Dedifferentiated amniotic fluid mesenchymal stem cell (primary cell): ENCODE data around the gene ZCCHC8.
"Not testable (repeated sequence)": the region's sequence is repeated elsewhere in the genome, so short reads cannot be mapped to it uniquely, and the experiment has no call there.

Experiments used
- DNase-seq: peaks from one replicate; pipeline ENCODE4 v3.0.0-alpha.2; 2016; ENCODE audit errors: extremely low spot score

ZCCHC8 gene

DNA sequence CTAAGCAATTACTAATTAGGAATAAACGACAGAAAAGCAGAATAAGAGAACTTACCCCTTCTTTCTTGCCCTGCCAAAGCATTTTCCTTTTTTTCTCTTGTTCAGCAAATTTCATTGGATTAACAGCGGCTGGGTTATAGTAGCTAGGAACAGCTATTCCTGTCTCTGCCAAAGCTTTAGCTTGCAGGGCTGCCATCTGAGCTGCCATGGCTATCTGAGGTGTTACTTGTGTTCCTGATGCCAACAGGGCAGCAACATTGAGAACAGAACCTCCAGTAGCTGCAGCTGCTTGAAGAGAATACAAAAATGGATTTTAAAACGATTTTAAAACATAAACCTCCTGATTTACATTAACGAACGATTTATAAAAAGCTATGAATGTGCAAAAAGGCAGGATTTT is 7.4 kb upstream of the ZCCHC8 start:
- DNase-seq, result no peak

DNA sequence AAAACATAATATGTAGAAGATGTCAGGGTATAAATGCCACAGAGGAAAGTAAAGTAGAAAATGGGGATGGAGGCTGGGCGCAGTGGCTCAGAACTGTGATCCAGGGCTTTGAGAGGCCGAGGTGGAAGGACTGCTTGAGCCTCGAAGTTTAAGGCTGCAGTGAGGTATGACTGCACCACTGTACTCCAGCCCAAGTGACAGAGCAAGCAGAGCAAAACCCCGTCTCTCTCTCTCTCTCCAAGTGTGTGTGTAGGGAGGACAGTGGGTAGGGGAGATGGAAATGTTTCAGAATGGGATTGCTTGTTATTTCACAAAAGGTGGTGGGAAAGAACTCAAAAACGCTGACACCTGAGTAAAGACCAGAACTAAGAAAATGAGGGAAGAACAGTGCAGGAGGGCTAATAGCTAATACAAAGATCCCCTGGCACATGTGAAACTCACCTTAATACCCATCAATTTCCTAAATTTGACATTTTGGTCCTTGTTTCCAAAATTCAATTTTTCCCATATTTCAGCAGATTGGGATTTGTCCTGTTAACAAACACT is 5.7 kb upstream of the ZCCHC8 start:
- no peak for DNase-seq

DNA sequence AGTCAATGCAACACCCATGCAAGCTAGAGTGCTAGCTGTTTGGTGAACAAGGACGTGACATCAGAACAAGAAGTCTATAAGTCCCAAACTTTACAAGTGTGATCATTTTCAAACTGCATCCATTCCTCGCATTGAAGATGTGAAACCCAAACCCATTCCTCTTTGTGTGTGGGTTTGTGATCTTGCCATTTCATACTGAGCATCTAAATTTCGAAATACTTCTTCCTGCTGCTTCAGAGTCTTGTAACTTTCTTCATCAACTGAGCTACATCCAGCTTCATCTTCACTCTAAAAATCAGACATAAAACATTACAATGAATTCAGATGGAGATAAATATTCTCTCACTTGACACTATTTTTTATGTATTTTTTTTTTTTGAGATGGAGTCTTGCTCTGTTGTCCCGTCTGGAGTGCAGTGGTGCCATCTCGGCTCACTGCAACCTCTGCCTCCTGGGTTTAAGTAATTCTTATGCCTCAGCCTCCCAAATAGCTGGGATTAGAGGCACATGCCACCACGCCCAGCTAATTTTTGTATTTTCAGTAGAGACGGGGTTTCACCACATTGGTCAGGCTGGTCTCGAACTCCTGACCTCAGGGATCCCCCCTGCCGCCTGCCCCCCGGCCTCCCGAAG is 4.8 kb upstream of the ZCCHC8 start:
- DNase-seq, result no peak

DNA sequence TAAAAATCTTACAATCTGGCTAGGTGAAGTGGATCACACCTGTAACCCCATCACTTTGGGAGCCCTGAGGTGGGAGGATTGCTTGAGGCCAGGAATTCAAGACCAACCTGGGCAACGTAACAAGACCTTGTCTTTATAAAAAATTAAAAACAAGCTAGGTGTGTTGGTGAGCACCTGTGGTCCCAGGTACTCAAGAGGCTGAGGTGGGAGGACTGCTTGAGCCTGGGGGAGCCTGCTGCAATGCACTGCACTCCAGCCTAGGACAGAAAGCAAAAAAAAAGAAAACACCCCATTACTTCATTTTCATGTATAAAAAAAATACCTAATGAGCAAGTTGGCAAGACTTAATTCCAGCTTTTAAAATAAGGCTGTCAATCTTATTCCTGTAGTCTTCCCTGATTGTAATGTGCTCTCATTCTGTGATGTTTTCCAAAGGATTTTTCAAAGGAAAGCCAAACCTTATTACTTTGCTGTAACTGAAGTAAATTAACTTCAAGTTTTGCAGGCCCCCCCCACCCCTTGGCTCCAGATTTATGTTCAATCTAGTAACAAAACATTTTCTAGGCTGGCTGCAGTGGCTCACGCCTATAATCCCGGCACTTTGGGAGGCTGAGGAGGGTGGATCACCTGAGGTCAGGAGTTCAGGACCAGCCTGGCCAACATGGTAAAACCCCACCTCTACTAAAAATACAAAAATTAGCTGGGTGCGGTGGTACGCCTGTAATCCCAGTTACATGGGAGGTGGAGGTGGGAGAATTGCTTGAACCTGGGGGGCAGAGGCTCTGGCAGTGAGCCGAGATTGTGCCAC is 3.3 kb upstream of the ZCCHC8 start:
- no peak for DNase-seq

DNA sequence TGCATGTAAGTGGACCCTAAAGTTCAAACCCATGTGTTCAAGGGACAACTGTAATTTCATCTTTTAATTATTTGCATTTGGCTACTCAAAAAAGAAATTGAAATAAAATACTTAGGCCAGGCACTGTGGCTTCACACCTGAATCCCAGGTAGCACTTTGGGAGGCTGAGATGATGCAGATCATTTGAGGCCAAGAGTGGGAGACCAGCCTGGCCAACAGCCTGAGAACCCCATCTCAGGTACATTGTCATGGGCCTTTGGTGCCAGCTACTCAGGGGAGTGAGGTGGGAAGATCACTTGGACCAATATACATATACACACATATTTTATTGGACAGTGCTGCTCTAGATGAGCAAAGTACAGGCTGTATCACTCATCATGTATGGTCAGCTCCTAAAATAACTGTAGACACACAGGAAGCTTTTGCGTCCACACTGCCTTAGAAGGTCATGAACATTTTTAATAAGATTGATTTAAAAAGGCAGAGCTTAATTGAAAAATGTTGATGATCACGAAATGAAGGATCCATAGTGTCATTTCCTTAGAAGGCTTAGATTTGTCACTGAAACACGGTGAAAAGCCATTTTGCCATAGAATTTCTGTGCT is 2.5 kb upstream of the ZCCHC8 start:
- DNase-seq, result no peak

DNA sequence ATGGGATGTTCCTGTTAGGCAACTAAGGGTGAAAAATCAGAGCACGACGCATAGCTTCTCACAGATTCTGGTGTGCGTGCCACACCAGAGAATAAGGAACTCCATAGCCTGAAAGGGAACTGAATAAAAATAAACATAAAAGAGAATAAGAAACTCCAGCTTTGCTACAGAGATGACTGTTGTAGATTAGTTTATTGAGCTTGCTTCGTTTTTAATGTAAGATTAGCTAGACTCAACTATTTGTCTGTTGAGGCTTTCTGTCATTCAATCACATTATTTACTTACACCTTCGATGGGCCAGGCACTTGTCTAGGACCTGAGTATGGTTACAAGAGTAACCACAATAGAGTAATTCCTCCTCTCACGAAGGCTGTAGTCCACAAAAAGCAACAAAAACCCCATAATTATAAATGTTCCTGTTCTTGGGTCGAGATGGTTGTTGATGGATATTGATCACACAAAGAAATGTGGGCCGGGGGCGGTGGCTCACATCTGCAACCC is 807 bp upstream of the ZCCHC8 start:
- no peak for DNase-seq

DNA sequence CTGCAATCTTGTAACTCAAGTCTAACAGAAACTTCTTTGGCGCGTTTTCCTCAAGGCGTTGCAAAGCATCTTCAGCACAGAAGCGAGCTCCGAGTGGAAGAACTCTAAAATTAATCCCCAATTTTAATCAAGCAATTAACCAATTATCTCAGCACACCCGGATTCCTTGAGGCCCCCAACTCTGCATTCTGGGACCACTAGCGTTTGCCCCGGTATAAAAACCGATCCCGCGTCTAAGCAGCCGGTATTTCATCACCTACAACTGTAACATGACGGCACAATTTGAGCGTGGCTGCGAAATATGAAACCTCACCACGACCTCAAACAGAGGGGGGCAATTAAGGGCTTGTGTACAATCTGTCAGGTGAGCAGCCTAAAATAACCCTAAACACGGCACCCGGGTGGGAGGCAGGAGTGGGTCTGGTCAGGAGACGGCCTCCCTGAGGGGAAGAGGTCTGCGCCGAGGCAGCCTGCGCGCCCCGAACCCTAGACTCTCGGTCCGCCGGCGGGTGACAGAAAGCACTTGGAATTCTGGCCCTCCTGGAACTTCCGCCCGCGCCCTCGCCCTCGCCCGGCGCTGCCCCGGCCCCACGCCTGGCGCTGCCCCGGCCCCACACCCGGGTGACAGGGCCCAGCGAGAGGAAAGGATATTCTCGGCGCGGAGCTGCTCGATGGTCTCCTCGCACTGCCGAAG is 594 bp downstream of the ZCCHC8 start:
- DNase-seq, result peak; percentile 55

DNA sequence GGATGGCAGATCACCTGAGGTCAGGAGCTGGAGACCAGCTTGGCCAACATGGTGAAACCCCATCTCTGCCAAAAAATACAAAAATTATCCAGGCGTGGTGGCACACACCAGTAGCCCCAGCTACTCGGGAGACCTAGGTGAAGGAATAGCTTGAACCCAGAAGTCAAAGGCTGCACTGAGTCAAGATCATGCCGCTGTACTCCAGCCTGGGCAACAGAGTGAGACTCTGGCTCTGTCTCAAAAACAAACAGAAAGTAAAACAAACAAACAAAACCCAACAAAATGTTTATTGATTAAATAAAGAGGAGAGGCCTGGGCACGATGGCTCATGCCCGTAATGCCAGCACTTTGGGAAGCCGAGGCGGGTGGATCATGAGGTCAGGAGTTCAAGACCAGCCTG is 5.5 kb downstream of the ZCCHC8 start:
- no peak for DNase-seq

DNA sequence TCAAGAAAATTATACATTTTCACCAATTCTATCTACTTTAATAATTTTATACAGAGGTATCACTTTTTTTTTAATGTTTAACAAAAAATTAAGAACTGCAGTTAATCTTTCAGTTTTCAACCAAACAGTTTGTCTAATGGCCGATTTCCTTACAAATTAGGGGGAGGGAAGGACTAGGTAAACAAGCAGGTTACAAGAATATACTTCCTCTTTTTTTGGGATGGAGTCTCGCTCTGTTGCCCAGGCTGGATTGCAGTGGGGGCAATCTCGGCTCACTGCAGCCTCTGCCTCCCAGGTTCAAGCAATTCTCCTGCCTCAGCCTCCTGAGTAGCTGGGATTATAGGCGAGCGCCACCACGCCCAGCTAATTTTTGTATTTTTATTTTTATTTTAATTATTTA is 7.5 kb downstream of the ZCCHC8 start:
- not testable (repeated sequence) for DNase-seq

DNA sequence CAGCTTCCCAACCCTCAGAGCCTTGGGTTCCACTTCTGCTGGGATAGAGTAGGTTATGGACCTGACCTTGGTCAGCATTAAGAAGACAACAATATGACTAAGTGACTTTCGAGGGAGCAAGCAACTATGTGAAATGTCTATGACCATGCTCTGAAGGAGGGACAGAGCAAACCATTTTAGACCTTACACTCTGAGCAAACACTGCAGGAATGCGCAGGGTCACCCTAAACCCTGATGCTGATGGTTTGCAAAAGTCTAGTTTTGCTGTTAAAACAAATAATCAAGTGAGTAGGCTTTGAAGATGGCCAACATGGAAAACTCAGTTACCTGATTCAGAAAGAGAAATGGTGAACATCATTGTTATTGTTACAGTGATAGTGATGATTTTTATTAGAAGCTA is 8.7 kb downstream of the ZCCHC8 start:
- DNase-seq, result no peak

DNA sequence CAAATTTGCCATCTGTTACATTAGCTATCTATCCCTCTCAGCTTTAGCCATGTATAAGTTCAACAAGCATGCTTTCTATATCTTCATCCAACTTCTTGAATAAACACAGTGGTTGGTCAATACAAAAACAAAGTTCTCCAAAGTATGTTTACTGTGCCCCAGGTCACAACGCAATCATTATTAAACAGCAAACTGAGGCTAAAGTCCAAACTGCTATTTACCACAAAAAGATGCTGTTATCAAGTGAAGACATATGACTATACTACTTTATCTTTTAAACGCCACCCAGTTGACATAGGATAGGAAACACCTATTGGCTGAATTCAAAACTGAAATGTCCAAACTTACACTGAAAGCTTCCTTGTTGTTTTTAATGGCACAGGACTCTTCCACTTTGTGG is 11.7 kb downstream of the ZCCHC8 start:
- DNase-seq, result no peak

DNA sequence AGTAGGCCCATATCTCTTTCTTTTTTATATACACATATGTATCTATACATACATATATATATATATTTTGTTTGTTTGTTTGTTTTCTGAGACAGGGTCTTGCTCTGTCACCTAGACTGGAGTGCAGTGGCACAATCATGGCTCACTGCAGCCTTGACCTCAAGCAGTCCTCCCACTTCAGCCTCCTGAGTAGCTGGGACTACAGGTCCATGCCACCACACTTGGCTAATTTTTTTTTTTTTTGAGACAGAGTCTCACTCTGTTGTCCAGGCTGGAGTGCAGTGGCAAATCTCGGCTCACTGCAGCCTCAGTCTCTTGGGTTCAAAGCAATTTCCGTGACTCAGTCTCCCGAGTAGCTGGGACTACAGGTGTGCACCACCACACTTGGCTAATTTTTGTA is 12.9 kb downstream of the ZCCHC8 start:
- DNase-seq, result not testable (repeated sequence)

DNA sequence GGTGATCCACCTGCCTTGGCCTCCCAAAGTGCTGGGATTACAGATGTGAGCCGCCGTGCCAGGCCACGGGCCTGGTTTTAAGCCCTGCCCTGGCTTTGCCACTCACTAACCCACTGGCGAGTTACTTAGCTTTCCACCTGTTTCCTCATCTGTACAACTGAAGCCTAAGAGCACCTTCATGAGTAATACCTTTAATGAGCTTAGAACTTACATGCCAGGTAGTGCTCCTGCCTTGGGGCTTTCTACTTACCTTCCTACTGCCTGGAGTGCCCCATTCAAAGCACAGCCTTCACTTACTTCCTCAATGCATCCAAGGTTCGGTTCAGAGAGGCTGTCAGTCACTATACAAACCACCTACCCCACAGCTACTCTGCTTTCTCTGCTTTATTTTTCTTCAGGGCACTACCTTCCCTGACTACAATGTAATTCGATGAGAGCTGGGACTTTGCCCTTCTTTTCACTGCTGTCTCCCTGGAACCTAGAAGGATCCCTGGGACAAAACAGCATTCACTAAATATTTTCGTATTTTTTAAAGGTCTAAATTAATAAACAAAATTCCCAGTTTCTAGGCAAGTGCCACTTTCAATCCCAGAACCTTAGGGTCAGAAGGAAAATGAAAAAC is 13.8 kb downstream of the ZCCHC8 start:
- no peak for DNase-seq

DNA sequence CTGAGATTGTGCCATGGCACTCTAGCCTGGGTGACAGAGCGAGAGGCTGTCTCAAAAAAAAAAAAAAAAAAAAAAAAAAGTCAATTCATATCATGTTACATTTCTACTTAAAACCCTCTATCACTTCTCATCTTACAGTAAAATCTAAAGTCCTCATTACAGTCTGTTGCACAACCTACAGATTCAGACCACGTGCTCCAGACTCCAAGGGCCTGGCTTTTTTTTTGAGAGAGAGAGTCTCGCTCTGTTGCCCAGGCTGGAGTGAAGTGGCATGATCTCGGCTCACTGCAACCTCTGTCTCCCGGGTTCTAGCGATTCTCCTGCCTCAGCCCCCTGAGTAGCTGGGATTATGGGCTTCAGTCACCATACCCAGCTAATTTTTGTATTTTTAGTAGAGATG is 14.4 kb downstream of the ZCCHC8 start:
- peak; percentile 87 for DNase-seq

DNA sequence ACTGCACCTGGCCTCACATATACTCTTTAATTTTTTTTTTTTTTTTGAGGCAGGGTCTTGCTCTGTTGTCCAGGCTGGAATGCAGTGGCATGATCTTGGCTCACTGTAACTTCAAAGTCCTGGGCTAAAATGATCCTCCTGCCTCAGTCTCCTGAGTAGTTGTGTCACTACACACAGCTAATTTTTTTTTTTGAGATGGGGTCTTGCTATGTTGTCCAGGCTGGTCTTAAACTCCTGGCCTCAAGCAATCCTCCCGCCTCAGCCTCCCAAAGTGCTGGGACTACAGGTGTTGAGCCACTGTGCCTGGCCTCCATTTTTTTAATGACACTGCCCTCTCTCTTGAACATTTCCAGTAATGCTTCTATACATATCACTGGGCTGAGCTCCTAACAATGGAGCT is 16.3 kb downstream of the ZCCHC8 start:
- DNase-seq, result not testable (repeated sequence)

DNA sequence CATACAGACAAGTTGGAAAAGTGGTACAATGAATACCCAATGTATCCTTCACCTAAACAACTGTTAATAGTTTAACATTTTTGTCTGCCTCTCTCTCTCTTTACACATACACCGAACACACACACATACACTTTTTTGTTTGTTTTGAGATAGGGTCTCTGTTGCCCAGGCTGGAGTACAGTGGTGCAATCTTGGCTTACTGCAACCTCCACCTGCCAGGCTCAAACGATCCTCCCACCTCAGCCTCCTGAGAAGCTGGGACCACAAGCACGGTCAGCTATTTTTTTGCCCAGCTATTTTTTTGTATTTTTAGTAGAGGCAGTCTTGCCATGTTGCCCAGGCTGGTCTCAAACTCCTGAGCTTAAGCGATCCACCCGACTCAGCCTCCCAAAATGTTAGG is 16.8 kb downstream of the ZCCHC8 start:
- no peak for DNase-seq

DNA sequence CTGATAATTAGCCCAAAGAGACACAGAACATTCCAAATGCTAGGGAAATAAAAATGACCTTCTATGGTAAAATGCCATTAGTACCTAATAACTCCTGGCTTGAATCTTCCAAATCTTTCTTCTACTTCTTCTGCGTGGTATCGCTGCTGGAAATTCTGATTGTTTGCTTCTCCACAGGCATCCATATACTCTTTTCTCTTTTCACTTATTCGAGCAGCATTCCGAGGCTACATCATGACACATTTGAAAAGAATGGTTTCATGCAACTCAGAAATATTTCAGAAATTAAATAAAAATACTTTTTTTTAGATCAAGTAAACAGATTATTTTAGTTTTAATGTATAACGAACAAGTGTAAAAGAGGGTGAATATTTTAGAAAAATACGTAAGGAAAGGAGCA is 18.9 kb downstream of the ZCCHC8 start:
- peak; percentile 55 for DNase-seq

DNA sequence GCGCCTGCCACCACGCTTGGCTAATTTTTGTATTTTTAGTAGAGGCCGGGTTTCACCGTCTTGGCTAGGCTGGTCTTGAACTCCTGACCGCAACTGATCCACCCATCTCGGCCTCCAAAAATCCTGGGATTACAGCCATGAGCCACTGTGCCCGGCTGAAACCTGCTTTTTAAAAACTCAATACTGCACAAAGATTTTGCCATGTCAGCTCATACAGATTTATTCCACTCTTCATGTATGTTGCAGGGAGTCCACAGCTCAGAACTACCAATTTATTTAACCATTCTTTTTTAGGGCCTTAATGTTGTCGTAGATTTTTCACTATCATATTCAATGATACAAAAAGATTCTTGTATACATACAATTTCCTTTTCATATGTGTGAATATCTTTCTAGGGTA is 20.0 kb downstream of the ZCCHC8 start:
- DNase-seq, result no peak

DNA sequence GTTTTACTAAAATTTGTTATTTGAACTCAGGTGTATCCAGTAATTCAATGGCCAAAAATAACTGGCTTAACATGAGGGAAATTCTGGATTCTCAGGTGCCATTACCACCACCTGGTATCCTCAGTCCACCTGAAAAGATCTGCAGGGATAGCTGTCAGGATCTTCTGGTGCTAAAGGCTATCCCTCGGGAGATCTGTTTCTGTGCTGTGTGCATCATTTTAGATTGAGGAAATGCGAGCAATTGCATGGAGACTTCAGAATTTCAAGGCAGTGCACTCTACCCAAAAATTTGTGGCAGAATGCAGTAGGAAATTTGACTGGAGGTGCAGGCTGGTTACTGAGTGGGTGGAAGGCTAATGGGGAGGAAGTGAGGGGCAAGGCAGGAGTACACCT is 26.4 kb downstream of the ZCCHC8 start:
- no peak for DNase-seq

DNA sequence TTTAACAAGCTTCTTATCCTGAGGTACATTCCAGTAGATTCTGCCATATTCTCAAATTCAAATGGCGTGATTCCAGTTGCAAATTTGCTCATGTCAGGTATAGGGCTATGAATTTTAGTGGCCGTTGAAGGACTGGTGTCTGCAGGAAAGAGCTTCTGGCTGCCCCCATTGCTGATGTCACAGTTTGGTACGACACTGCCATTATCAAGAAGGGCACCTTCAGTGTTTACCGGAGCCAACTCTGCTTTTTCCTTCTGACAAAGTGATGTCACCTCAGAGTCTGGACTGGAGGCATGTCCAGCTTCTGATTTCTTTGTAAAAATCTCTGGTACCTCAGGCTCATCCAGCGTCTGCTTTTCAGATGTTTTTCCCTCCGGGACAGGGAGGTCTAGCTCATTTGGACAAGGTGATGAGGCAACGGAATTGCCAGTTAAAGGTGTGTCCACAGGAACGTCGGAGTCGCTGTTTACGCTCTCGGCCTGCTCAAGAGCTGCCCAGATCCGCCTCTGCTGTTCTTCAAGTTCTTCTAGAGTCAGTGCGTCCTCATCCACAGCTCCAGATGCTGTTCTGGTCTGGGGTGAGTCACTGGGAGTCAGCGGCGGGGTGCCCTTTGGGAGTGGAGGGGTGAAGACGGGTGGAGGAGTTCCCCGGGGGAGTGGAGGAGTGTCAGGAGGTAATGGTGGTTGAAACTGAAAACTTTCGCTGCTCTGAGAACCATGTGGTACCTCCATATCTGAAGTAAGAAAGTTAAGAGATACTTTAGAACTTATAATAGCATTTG is 27.0 kb downstream of the ZCCHC8 start:
- no peak for DNase-seq
